Spinal cord (tissue), 10 donors: ENCODE results near the gene SHMT1. TPM values are rescaled to one million over a fixed set of nuclear protein-coding genes. Genes with fewer than 3 reads are reported as not detected.
"Not testable (repeated sequence)": the region's sequence is repeated elsewhere in the genome, so short reads cannot be mapped to it uniquely, and the experiment has no call there.

Source experiments
- DNase-seq, 6 donors: peaks; one replicate each; pipeline versions ENCODE4 v3.0.0 to v3.0.0-alpha.2; 2013 to 2015; ENCODE audit warnings: low spot score in 6 of 6, low read depth in 4 of 6
- H3K27ac ChIP-seq: one replicate; pipeline ENCODE4 v1.5.1; 2013; ENCODE audit warnings: low read depth, low read length, control low read depth
- H3K27me3 ChIP-seq: one replicate; pipeline ENCODE4 v1.6.1; 2013; ENCODE audit warnings: low read length; ENCODE audit not compliant: control insufficient read depth, insufficient read depth
- H3K36me3 ChIP-seq: one replicate; pipeline ENCODE4 v1.6.1; 2013; ENCODE audit warnings: low read length; ENCODE audit not compliant: control insufficient read depth, insufficient read depth
- H3K4me1 ChIP-seq: one replicate; pipeline ENCODE4 v1.6.1; 2013; ENCODE audit warnings: low read length; ENCODE audit not compliant: control insufficient read depth, insufficient read depth
- H3K4me3 ChIP-seq: one replicate; pipeline ENCODE4 v1.5.1; 2013; ENCODE audit warnings: low read depth, low read length, control low read depth
- H3K9me3 ChIP-seq: one replicate; pipeline ENCODE4 v1.6.1; 2013; ENCODE audit warnings: low read length; ENCODE audit not compliant: control insufficient read depth, insufficient read depth
- WGBS: methylation state at CpG from one replicate; pipeline ENCODE4 v1.1.5; 2013; ENCODE audit warnings: missing lambda C conversion rate; ENCODE audit not compliant: insufficient coverage; 5-methylcytosine and 5-hydroxymethylcytosine counted together
- polyA plus RNA-seq, 2 donors: library from polyadenylated mRNA; unstranded; fragments of 120-200 nt; gene quantifications; one replicate each; pipeline ENCODE4 v1.2.1, GENCODE V29; 2013; ENCODE audit not compliant: insufficient read length in 2 of 2
- total RNA-seq, 2 donors: library from RNA; depleted of rRNA in 1 of 2; stranded (reverse); fragments of 120-200 nt in 1 of 2; fragments of >200 nt in 1 of 2; gene quantifications; one replicate each; pipeline versions ENCODE4 v1.2.3 to v1.2.4, GENCODE V29; 2013 to 2014
- donor health status: healthy.

Gene SHMT1
- total and polyA plus RNA-seq, 4 donors: 13.7 to 20.0 (median 15.9) TPM

- DNase-seq, H3K36me3 ChIP-seq, H3K4me1 ChIP-seq, H3K9me3 ChIP-seq, H3K4me3 ChIP-seq, H3K27me3 ChIP-seq, H3K27ac ChIP-seq: not testable (repeated sequence)
- no CpG with 5 or more reads among the region's 10 CpGs for WGBS
These were observed 25.4 kb upstream of the SHMT1 start for GRCh38 chr17:18388728-18389127.

- not testable (repeated sequence) for H3K4me1 ChIP-seq, H3K27me3 ChIP-seq, H3K9me3 ChIP-seq, H3K4me3 ChIP-seq, H3K27ac ChIP-seq, H3K36me3 ChIP-seq, DNase-seq
- WGBS: 93% methylated on average over 4 of the region's 4 CpGs
These were observed 24.9 kb upstream of the SHMT1 start for GRCh38 chr17:18388266-18388665.

GRCh38 chr17:18387583-18387982, 24.2 kb upstream of the SHMT1 start:
- not testable (repeated sequence) for H3K4me1 ChIP-seq, H3K9me3 ChIP-seq, H3K36me3 ChIP-seq, H3K4me3 ChIP-seq, DNase-seq, H3K27me3 ChIP-seq, H3K27ac ChIP-seq
- 77% methylated on average over 5 of the region's 5 CpGs for WGBS

GRCh38 chr17:18384271-18384670, 20.9 kb upstream of the SHMT1 start:
- H3K4me3 ChIP-seq, DNase-seq, H3K9me3 ChIP-seq, H3K27ac ChIP-seq, H3K27me3 ChIP-seq, H3K4me1 ChIP-seq, H3K36me3 ChIP-seq: not testable (repeated sequence)
- 78% methylated on average over 4 of the region's 7 CpGs for WGBS

- not testable (repeated sequence) for H3K4me1 ChIP-seq, H3K36me3 ChIP-seq, H3K4me3 ChIP-seq, H3K27me3 ChIP-seq, H3K27ac ChIP-seq, H3K9me3 ChIP-seq
- DNase-seq: peak in 1 of 6 donors; percentile 37
- WGBS: 26% methylated on average over 21 of the region's 36 CpGs
These were observed 19.7 kb upstream of the SHMT1 start for GRCh38 chr17:18383079-18383481.

DNA sequence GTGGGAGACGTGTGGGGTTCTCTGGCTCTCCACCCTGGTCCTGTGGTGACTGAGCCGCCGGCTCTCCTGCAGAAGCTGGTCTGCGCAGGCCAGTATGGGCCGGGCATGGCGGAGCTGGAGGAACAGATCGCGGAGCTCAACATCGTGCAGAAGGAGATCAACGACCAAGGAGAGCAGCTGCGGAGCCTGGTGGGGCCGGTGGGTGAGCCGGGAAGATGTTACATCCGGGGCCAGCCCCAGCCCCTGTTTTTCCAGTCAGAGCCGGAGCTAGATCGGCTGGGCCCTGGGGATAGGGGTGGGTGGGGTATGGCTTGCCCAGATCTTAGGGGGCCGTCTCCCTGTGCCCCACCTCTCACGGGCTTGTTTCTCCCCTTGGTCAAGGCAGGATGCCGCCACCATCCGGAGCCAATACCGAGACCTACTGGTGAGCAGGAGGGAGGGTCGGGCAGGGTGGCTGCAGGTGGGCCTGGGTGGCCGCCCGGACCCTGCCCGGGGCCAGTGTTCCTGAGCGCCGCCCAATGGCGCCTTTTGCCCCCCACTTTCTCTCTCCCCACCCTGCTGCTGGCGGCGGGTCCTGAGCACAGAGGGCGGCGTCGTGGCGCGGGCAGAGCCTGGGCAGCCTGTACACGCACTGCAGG, 19.2 kb upstream of the SHMT1 start:
- no peak overlapping the region for H3K4me3 ChIP-seq
- H3K36me3 ChIP-seq: no peaks in the 10 kb centered on the region
- H3K9me3 ChIP-seq: no peaks in the 10 kb centered on the region
- no peak for DNase-seq
- WGBS: 61% methylated on average over 33 of the region's 36 CpGs
- H3K4me1 ChIP-seq: peaks cover 8% of the 10 kb centered on the region
- no peaks in the 10 kb centered on the region for H3K27me3 ChIP-seq
- H3K27ac ChIP-seq: no peak overlapping the region

DNA sequence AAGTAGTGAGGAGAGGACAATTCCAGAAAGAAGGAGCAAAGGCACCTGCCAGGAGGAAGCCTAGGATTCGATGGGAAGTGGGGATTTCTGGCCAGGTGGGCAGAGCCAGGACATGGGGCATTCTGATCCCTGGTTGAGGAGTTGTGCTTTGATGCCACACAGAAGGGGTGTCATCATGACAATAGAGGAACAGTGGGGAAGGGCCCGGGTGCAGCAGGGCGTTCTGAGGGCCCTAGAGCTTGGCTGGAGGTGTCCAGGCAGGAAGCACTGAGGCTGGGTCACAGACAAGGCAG, 18.5 kb upstream of the SHMT1 start:
- DNase-seq: no peak
- Histone ChIP-seq H3K4me1 (peaks cover 8% of the 10 kb centered on the region), H3K27me3 (no peaks in the 10 kb centered on the region), H3K4me3 (no peak overlapping the region), H3K36me3 (no peaks in the 10 kb centered on the region), H3K27ac (no peak overlapping the region), H3K9me3 (no peaks in the 10 kb centered on the region)
- WGBS: 86% methylated on average over 3 of the region's 3 CpGs

- H3K27me3 ChIP-seq: no peaks in the 10 kb centered on the region
- 86% methylated on average over 22 of the region's 23 CpGs for WGBS
- DNase-seq: no peak
These were observed 18.0 kb upstream of the SHMT1 start for GRCh38 chr17:18381158-18381952.

DNA sequence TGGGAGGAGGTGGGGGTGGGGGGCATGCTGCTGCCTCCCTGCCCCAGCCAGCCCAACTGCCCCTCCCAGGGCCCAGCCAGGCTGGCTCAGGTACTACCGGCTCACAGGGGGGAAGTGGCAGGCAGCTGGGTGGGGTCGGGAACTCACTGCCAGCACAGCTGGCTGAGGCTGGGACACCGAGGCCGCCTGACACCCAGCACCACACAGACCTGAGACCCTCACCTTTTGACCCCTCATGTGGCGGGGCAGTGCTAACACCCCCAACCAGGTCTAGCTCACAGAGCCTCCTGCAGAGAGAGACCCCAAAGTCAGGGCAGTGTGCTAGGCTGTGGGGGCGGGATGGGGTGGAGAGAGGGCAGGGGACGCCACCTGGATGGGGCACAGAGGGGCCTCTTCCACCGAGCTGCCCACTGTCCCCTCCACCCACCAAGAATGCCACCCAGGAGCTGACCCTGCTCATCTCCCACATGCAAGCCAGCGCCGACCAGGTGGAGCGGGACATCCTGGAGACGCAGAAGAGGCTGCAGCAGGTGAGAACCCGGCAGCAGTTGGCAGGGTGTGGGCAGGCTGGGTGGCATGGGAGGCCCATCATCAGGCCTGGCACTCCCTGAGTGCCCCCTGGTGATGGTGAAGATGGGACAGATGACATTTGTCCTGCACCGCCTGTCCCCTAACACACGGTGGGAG, 17.3 kb upstream of the SHMT1 start:
- Histone ChIP-seq H3K4me1 (peaks cover 8% of the 10 kb centered on the region), H3K27me3 (no peaks in the 10 kb centered on the region), H3K9me3 (no peaks in the 10 kb centered on the region), H3K27ac (no peak overlapping the region), H3K4me3 (no peak overlapping the region), H3K36me3 (no peaks in the 10 kb centered on the region)
- WGBS: 76% methylated on average over 14 of the region's 15 CpGs
- no peak for DNase-seq

More at GRCh38 chr17:18381158-18381952, 18.0 kb upstream of the SHMT1 start:
- H3K9me3 ChIP-seq: no peaks in the 10 kb centered on the region
- no peaks in the 10 kb centered on the region for H3K36me3 ChIP-seq
- no peak overlapping the region for H3K4me3 ChIP-seq
- H3K27ac ChIP-seq: no peak overlapping the region
- H3K4me1 ChIP-seq: peaks cover 8% of the 10 kb centered on the region
